GM11168 (cell line): ENCODE measurements around the gene AADACL4.
"Not testable (repeated sequence)": the region's sequence is repeated elsewhere in the genome, so short reads cannot be mapped to it uniquely, and the experiment has no call there.

ENCODE experiments used
- in situ Hi-C: fragments of 300-500 bp; cut with MboI; formaldehyde crosslinking; loops from one replicate; pipeline ENCODE4 v1.12.0; 2022; ENCODE audit warnings: low sequenced_read_pairs; ENCODE audit not compliant: unreplicated experiment

Gene AADACL4

DNA sequence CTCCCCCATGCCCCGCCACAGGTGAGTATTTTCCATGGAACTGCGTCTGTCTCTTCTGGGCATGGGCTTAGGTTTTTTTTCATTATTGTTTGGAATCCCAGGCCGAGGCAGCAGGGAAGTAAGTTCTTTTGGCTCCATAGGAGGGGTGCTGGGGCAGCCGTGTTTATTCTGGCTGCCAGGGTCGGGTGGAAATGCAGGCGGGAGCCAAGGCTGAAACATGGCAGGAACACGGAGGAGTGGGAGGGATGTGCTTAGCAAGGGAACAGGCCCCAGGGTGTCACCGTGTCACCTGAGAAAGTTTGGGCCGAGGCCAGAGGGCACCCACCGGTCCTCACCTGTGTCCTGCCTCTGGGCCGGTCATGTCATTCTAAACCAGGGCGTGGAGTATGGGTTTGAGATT, 21.4 kb upstream of the AADACL4 start:
- in situ Hi-C loops, result loop anchor here (25.0 kb wide), 2 partner anchors 210 to 510 kb away; no protein-coding TSS in a partner anchor

DNA sequence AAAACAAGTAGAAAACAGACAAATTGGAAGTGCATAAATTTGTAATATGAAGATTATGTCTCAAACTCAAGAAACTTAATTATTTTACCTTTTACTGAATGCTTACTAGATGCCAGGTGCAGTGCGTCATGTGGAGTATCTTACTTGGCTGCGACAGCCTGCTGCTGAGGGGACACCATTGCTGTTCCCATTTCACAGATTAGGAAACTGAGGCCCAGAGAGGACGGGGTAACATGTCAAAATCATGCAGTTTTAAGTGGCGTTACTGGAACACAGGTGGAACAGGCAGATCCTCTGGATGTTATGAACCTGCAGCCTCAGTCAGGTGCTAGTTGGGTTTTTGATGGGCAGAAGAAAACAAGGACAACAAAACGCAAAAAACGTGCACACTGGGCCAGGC, 18.6 kb upstream of the AADACL4 start:
- in situ Hi-C loops, result no loop called here

DNA sequence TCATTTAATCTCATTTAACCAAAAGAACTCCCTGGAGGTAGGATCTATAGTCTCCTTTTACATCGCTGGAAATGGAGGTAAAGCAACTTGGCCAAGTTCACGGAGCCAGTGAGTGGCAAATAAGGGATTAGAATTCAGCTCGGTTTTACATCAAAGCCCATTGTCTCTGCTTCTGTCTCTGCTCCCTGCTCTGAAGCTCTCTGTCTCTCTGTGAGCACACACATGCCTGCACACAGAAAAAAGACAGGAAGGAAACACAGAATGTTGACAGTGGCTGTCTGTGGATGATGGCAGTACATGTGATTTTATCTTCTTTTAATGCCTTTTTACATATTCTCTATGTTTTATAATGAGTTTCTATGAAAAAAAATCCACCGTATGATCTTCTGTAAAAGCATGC, 17.0 kb upstream of the AADACL4 start:
- in situ Hi-C loops, result no loop called here

DNA sequence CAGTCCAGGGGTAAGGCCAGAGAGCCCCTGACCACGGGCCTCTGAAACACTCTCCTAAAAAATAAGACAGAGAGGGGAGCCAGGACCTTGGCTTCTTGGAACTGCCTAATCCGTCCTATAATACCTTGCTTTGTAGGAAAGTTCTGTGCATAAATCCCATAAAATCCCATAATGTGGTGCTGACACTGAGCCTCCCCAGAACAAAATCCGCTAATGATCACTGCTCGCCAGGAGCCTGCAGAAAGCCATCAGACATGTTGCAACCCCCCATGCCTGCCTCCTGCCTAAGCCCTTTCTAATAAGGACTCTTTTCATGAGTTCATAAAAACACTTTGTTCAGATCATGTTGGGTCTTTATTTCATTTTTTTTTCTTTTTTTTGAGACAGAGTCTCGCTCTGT, 16.6 kb upstream of the AADACL4 start:
- in situ Hi-C loops, result no loop called here

DNA sequence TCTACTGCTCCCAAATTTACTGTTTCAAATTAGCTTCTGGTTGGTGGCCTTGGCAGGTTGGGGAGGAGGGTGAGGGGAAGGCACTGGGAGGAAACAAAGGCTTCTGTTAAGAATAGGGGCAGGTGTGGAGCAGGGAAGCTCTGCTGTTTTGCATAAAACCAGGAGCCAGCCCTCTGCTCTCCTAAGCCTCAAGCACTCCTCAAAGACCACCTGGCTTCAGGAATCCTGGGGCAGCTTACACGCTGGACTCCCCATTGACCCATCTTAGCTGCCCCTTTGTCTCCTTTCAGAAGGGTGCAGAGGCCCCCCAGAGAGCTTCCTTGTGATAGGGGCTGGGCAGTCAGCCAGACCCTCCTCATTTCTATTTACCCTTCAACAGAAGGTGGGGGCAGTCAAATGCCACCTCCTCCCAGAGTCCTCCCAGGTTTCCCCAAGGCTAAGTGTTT, 14.4 kb upstream of the AADACL4 start:
- in situ Hi-C loops, result no loop called here

DNA sequence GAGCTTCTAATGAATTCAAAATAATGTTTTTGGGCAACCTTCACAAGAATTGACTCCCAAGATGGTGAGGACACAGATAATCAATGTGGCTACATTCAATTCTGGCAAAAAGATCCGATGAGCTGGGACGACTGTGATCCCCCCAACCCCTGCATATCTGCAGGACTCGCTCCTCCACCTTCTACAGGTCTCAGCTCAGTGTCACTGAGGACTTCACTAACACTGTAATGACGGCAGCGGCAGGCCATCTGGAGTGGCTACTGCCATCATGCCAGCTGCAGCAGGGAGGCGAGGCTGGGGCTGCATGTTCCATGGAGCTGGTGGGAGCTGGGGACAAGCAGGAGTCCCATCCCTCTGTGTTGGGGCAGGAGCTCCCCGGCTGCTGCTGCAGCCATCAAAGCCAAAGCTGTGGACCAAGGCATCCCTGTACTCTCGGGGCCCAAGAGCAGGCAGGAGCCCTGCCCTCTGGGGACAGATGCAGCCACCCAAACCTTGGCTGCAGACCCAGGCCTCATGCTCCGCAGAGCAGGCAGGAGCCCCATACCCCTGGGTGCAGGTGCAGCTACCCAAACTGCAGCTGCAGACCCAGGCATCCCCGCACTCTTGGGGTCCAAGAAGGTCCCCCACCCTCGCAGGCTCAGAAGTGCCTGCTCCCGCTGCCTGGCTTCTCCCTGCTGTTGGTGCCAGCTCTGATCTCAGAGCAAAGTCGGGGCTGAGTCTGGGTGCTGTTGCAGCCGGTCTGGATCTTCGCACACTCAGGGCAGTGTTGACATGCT, 13.7 kb upstream of the AADACL4 start:
- in situ Hi-C loops, result no loop called here

DNA sequence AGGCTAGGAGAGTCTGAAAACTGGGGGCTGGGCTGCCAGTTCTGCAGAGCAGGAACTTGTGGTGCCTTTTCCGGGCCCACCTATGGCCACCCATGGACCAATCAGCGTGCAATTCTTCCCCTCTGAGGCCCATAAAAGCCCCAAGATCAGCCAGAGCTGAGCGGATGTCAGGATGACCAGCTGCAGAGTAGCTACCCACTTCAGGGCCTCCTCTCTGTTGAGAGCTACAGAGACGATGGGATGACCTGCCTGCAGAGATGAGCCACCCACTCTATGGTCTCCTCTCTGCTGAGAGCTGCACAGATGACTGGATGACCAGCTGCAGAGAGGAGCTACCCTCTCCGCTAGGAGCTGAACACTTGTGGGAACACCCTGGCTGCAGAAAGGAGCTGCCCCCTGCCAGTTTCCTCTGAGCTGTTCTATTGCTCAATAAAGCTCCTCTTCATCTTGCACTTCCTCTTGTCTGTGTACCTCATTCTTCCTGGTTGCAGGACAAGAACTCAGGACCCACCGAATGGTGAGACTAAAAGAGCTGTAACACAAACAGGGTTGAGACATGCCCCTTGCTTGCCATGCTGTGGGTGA, 12.8 kb upstream of the AADACL4 start:
- in situ Hi-C loops, result no loop called here

DNA sequence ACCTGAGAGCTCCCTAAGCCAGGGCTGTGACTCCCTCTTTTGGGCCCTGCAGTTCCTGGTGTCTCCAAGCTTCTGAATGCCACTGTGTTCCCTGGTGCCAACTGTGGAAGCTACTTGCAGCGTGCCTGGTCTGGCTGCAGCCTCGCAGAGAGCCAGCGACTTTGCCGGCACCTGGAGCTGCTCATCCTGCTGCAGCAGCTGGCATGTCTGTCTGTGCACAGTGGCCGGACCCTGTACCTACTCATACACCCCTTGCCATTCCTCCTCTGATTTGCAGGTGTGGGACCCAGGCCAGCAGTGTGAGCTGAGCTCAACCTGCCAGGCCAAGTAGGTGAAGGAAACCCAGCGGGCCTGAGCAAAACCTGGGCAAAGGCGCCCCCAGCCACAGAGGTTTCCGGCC, 12.3 kb upstream of the AADACL4 start:
- in situ Hi-C loops, result no loop called here

DNA sequence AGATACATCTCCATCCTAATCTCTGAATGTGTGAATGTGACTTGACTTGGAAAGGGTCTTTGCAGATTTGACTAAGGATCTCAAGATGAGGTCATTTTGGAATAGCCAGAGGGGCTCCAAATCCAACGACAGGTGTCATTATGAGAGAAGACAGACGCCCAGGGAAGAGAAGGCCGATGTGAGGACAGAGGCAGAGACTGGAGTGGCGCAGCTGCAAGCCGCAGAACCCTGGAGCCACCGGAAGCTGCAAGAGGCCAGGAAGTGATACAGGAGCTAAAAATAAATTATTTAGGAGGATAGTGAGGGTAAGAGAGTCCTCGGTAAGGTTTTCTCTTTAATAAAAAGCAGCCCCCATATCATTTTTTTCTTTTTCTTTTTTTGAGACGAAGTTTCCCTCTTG, 9.7 kb upstream of the AADACL4 start:
- in situ Hi-C loops, result no loop called here

DNA sequence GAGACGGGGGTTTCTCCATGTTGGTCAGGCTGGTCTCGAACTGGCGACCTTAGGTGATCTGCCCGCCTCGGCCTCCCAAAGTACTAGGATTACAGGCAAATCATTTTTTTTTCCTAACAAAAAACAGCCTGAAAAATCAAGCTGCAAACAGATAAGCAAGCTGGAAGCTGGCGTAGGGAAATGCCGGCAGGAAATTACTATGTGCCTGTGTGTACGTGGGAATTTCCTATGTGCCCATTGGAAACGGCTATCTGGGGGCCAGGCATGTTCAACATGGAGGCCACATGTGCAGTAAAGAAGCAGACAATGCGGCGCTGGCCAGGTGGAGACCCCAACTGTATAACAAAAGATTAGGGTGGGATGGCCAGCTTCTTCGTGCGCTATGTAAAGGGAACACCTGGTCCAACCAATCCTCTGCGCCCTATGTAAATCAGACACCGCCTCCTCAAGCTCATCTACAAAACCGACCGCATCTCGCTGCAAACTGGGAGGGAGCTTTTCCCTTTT, 9.1 kb upstream of the AADACL4 start:
- in situ Hi-C loops, result no loop called here

DNA sequence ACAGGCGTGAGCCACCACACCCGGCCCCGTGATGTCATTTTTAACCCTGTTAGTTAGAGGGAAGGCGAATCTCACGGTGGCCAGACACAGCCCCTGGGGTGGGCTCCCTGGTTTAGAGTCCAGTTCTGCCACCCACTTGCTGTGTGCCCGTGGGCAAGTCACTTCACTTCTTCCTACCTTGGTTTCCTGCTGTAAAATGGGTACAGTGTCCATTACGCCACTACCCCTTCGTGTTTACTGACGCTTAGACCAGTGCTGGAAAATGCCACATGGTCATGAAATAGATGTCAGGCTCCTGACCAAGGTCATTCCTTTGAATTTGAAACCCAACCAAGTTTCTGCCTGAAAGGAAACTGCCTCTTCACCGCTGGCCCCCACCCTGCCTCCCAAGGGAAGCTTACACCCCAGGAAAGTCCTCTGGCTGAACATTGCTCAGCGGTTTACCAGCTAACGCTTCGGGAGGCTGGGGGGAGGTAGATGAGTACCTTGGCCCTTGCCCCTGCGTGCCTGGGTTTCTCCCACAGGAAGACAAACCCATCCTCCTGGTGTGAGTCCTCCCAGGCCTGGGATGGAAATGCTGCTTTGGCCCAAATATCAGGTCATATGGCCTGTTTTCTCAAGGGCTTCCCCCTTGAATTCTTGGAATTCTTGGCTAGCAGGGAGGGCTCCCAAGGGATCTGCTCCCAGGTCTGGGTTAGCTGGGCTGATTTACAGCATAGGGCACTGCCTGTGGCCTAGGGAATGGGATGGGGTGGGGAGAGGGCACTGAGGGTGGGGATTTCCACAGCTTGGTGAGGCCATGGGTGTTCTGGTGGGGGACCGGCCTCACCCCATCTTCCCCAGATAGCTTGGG, 7.6 kb upstream of the AADACL4 start:
- in situ Hi-C loops, result no loop called here

DNA sequence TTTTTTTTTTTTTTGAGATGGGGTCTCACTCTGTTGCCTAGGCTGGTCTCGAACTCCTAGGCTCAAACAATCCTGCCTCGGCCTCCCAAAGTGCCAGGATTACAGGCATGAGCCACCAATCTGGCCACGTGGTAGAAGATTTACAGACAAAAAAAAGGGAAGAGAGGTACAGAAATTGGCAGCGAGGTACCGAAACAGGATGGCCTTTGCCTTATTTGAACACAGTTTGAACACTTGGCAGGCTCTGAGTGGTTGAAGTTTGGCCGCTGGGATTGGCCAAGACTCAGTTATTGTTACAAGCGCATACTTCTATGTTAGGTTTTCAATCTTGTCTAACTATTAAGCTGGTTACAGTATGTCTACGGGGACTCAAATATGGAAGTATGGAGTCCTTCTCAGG, 6.2 kb upstream of the AADACL4 start:
- in situ Hi-C loops, result no loop called here

DNA sequence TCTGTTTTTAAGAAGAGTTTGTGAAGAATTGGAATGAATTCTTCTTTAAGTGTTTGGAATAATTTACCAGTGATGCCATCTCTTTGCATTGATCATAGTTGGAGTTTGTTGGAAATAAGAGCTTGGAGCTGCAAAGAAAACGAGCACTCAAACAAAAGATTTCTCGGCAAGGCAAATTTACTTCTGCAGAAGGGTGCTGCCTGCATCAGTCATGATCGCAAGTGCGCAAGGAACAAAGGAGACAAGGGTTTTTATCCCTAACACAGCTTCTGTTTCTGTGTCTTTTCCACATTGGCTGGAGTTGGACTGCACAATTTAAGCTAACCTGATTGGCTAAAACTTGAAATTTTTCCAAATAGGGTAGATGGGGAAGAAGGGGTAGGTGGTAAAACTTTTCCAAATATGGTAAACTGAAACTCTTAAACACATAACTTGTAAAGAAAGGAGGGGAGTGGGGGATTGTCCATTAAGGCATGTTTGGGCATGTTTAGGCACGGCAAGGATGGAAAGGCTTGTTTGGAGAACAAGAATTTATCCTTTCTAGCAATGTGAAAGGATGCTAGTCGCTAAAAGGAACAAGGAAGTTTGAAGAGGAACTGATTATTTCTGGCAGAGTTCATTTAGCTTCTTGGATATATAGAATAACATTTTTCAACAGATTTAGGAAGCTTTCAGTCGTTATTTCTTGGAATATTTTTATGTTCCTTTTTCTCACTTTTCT, 3.5 kb upstream of the AADACL4 start:
- in situ Hi-C loops, result no loop called here

DNA sequence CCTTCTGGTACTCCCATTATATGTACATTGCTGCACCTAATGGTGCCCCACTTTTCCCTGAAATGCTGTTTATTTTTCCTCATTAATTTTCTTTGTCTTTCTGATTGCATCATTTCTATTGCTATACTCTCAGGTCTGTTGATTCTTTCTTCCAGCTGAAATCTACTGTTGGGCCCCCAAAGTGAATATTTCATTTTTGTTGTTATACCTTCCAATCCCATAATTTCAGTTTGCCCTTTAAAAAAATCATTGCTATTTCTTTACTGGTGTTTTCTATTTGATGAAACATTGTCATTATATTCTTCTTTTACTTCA, 3.0 kb upstream of the AADACL4 start:
- in situ Hi-C loops, result no loop called here

DNA sequence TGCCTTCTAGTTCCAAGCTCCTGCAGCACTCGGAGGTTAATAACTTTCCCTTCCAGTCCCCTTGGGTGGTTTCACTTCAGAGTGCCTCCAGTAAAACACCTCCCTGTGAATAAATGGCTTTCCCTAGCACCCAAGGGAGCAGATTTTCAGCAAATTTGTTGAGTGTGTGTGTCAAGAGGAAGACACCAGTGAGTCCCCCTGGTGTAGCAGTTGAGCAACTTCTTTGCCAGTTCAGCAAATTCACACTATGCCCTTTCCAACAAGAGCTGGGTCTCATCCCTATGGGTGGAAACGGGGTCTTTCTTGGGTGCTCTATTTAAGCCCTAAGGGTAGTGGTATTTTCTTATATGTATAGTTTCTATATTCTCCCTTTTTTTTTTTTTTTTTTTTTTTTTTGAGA, 806 bp upstream of the AADACL4 start:
- in situ Hi-C loops, result no loop called here

DNA sequence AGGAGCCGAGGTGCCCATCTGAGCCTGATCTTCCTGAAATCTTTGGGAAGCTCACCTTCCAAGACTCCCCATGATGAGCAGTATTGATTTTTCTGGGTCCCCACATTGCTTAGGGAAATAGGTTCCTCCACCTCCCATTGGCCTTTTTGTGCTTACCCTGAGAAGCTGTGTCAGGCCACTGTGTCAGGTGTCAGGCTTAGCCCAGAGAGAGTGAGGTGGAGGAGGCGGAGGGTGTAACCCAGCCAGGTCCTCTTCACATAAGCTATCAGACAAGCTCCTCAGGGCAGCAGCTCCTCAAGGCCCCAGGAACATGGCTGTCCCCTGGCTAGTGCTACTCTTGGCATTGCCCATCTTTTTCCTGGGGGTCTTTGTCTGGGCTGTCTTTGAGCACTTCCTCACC, 352 bp downstream of the AADACL4 start:
- in situ Hi-C loops, result no loop called here

DNA sequence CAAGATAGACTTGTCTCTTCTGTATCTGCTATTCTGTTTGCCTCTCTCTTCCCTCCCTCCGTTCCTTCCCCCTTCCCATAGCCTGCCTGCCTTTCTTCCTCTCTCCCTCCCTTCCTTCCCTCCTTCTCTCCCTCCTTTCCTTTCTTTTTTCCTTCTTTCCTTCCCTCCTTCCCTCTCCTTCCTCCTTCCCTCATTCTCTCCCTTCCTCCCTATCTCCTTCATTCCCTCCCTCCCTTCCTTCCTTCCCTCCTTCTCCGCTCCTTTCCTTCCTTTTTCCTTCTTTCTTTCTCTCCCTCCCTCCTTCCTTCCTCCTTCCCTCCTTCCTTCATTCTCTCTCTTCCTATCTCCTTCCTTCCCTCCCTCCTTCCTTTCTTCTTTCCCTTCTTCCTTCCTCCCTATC, 944 bp downstream of the AADACL4 start:
- in situ Hi-C loops, result no loop called here

DNA sequence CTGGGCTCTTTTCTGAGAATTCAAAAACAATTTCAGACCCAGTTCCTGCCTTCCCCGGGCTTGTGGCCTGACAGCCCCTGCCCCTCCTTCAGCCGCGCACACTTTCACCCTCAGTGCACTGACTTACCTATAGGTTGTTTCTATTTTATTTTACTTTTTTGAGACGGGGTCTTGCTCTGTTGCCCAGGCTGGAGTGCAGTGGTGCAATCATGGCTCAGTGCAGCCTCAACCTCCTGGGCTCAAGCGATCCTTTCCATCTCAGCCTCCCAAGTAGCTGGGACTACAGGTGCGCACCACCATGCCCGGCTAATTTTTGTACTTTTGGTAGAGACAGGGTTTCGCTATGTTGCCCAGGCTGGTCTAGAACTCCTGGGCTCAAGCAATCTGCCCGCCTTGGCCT, 1.5 kb downstream of the AADACL4 start:
- in situ Hi-C loops, result not testable (repeated sequence)

DNA sequence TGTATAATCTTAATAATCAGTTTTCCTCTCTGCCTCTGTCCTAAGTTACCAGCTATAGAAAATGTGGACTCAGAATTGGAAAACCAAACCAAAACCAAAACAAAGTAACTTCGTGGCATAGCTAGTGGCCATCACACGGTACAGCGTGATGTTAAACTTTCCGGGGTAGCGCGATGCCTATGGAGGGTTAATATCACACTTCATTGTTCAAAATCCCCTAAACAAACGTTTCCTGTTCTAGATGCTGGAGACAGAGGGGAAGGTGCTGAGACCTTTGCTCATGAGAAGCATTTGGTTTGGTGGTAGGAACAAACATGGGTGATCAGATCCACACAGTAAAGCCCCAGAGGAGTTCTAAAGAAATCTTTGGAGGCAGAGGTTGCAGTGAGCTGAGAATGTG, 4.9 kb downstream of the AADACL4 start:
- in situ Hi-C loops, result no loop called here

DNA sequence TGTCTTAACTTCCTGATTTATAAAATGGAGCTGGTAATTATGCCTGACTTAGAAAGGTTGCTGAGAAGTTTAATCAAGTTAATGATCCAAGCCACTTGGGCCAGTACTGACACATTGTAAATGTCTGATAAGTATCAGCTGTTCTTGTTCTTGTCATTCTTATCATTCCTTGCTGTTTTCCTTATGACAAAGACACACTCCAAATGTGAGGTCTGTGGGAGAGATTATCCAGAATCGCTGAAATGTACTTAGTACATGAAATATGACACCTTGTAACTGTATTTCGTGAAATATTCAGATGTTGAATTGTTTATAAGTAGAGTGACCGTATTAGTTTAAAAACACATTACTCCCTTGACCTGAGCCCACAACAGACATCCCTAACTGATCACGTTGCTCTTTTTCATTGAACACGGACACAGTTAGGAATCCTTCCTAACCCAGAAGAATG, 6.1 kb downstream of the AADACL4 start:
- in situ Hi-C loops, result no loop called here
